Measurements from ENCODE around the gene IL23R. TPM values are rescaled to one million over a fixed set of nuclear protein-coding genes. Genes with fewer than 3 reads are reported as not detected.

Gene IL23R
- total RNA-seq, 4 donors from 2014 or later = not detected

- DNase-seq (no peak), ATAC-seq (no peak)
- Histone ChIP-seq H3K4me1 (no peaks in the 10 kb centered on the region), H3K9me3 (no peaks in the 10 kb centered on the region), H3K27me3 (no peaks in the 10 kb centered on the region), H3K27ac (no peak overlapping the region), H3K4me3 (no peak overlapping the region), H3K36me3 (no peaks in the 10 kb centered on the region)
- intact Hi-C loops (cut with DNase I; ENCODE audit: low total_unique reads) = no loop called here
- in situ Hi-C loops (cut with MboI; ENCODE audit: low sequenced_read_pairs in 4 of 4) = no loop called here
- TF ChIP-seq POLR2A (IDR thresholded peaks at IDR 0.05) = no peak
- no peak for TF ChIP-seq CTCF (IDR thresholded peaks at IDR 0.05 in 4 of 5, conservative IDR thresholded peaks at IDR 0.05 in 1 of 5)
Measured at GRCh38 chr1:67285780-67286488, 119.7 kb downstream of the IL23R start.

GRCh38 chr1:67290236-67290635 is 124.0 kb downstream of the IL23R start:
- Histone ChIP-seq H3K27me3 (no peaks in the 10 kb centered on the region), H3K9me3 (no peaks in the 10 kb centered on the region), H3K36me3 (no peaks in the 10 kb centered on the region), H3K27ac (no peak overlapping the region), H3K4me3 (no peak overlapping the region), H3K4me1 (no peaks in the 10 kb centered on the region)
- intact Hi-C loops (cut with DNase I; ENCODE audit: low total_unique reads) (no loop called here), in situ Hi-C loops (cut with MboI; ENCODE audit: low sequenced_read_pairs in 4 of 4) (no loop called here)
- TF ChIP-seq CTCF (IDR thresholded peaks at IDR 0.05 in 4 of 5, conservative IDR thresholded peaks at IDR 0.05 in 1 of 5) (no peak), POLR2A (IDR thresholded peaks at IDR 0.05) (no peak)
- ATAC-seq (no peak), DNase-seq (no peak)

- Histone ChIP-seq H3K27me3 (no peaks in the 10 kb centered on the region), H3K27ac (no peak overlapping the region), H3K36me3 (no peaks in the 10 kb centered on the region), H3K4me3 (no peak overlapping the region), H3K9me3 (no peaks in the 10 kb centered on the region), H3K4me1 (no peaks in the 10 kb centered on the region)
- in situ Hi-C loops (cut with MboI; ENCODE audit: low sequenced_read_pairs in 4 of 4) = no loop called here
- DNase-seq (no peak), ATAC-seq (no peak)
- intact Hi-C loops (cut with DNase I; ENCODE audit: low total_unique reads) = no loop called here
- TF ChIP-seq CTCF (IDR thresholded peaks at IDR 0.05 in 4 of 5, conservative IDR thresholded peaks at IDR 0.05 in 1 of 5) (no peak), POLR2A (IDR thresholded peaks at IDR 0.05) (no peak)
Measured at GRCh38 chr1:67294836-67295617, 128.8 kb downstream of the IL23R start.

DNA sequence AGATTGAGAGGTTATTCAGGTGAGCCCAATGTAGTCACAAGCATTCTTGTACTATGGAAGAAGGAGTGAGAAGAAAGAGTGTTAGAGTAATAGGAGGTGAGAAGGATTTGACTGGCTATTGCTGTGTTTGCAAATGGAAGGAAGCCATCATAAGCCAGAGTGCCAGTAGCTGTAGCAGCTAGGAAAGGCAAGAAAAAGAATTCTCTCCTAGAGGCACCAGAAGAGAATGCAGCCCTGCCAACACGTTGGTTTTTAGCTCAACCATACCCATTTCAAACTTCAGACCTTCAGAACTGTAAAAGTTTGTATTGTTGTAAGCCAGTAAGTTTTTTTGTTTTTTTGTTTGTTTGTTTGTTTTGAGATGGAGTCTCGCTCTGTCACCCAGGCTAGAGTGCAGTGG is 132.5 kb downstream of the IL23R start:
- in situ Hi-C loops (cut with MboI; ENCODE audit: low sequenced_read_pairs in 4 of 4) = no loop called here
- TF ChIP-seq POLR2A (IDR thresholded peaks at IDR 0.05) (no peak), CTCF (IDR thresholded peaks at IDR 0.05 in 4 of 5, conservative IDR thresholded peaks at IDR 0.05 in 1 of 5) (no peak)
- Histone ChIP-seq H3K36me3 (no peaks in the 10 kb centered on the region), H3K27me3 (no peaks in the 10 kb centered on the region), H3K4me1 (no peaks in the 10 kb centered on the region), H3K9me3 (no peaks in the 10 kb centered on the region), H3K27ac (no peak overlapping the region), H3K4me3 (no peak overlapping the region)
- no peak for ATAC-seq
- intact Hi-C loops (cut with DNase I; ENCODE audit: low total_unique reads) = no loop called here
- DNase-seq = no peak

All from gastrocnemius medialis (tissue), 4 donors.